Measurements from ENCODE around the gene TRAPPC3L. TPM values are rescaled to one million over a fixed set of nuclear protein-coding genes. Genes with fewer than 3 reads are reported as not detected.

Gene TRAPPC3L
- total RNA-seq, 1 donor from 2014 or later, result not detected

- Mint-ChIP-seq H3K4me1 (peaks cover 27% of the 10 kb centered on the region), H3K9me3 (peaks cover 24% of the 10 kb centered on the region), H3K27ac (peak overlapping the region; percentile 88), H3K4me3 (peak overlapping the region; percentile 71), H3K27me3 (ENCODE audit: insufficient read depth, low read depth) (peaks cover 4% of the 10 kb centered on the region), H3K36me3 (peaks cover 10% of the 10 kb centered on the region)
- H3K79me2 ChIP-seq (ENCODE audit: low read depth), result no peaks in the 10 kb centered on the region
- no peak overlapping the region for H3K9ac ChIP-seq
- H3K27me3 ChIP-seq, result no peaks in the 10 kb centered on the region
- H3K4me2 ChIP-seq, result peak overlapping the region; percentile 39
- no peak for TF ChIP-seq EZH2phosphoT487 (IDR thresholded peaks at IDR 0.05)
- TF ChIP-seq, protein P1, sequence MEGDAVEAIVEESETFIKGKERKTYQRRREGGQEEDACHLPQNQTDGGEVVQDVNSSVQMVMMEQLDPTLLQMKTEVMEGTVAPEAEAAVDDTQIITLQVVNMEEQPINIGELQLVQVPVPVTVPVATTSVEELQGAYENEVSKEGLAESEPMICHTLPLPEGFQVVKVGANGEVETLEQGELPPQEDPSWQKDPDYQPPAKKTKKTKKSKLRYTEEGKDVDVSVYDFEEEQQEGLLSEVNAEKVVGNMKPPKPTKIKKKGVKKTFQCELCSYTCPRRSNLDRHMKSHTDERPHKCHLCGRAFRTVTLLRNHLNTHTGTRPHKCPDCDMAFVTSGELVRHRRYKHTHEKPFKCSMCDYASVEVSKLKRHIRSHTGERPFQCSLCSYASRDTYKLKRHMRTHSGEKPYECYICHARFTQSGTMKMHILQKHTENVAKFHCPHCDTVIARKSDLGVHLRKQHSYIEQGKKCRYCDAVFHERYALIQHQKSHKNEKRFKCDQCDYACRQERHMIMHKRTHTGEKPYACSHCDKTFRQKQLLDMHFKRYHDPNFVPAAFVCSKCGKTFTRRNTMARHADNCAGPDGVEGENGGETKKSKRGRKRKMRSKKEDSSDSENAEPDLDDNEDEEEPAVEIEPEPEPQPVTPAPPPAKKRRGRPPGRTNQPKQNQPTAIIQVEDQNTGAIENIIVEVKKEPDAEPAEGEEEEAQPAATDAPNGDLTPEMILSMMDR (IDR thresholded peaks at IDR 0.05), result no peak
- no peak for TF ChIP-seq EZH2 (IDR thresholded peaks at IDR 0.05)
- H3K9me3 ChIP-seq (ENCODE audit: low read depth), result no peaks in the 10 kb centered on the region
- H3K27ac ChIP-seq, result no peak overlapping the region
- H2AFZ ChIP-seq (replicated peaks), result peak overlapping the region; percentile 84
- no peaks in the 10 kb centered on the region for H4K20me1 ChIP-seq (ENCODE audit: low read depth)
- no peak overlapping the region for H3K4me3 ChIP-seq
- no peaks in the 10 kb centered on the region for H3K36me3 ChIP-seq
- no peak for DNase-seq (ENCODE audit: low spot score)
- peaks cover 5% of the 10 kb centered on the region for H3F3A ChIP-seq (ENCODE audit: low read depth)
- H3K4me1 ChIP-seq, result no peaks in the 10 kb centered on the region
Observed at GRCh38 chr6:116512111-116512559, 33.3 kb downstream of the TRAPPC3L start.

DNA sequence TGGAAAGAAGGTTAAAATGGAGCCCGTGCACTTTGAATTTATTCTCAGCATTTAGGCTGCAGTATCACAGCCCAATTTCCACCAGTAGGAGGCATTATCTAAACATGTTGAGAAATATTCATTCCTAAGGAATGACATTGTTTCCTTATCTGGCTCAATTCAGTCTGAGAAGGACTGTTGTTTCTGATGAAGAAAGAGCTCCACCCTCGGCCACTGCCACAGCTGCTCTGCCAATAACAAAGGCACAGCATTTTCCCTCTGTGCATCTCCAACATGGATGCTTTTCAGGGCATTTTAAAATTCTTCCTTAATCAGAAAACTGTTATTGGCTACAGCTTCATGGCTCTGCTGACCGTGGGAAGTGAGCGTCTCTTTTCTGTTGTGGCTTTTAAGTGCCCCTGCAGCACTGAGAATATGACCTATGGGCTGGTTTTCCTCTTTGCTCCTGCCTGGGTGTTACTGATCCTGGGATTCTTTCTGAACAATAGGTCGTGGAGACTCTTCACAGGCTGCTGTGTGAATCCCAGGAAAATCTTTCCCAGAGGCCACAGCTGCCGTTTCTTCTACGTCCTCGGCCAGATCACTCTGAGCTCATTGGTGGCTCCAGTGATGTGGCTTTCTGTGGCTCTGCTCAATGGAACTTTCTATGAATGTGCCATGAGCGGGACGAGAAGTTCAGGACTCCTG is 33.9 kb downstream of the TRAPPC3L start, which contains the start of gene CALHM5:
TSS of gene CALHM5 (plus strand) at position 216 of the 687 bp plus-strand sequence. CDS start at position 274, 58 bp downstream.
- H3K36me3 ChIP-seq, result no peaks in the 10 kb centered on the region
- H3K79me2 ChIP-seq (ENCODE audit: low read depth), result no peaks in the 10 kb centered on the region
- Mint-ChIP-seq H3K4me1 (peaks cover 27% of the 10 kb centered on the region), H3K27me3 (ENCODE audit: insufficient read depth, low read depth) (peaks cover 4% of the 10 kb centered on the region), H3K36me3 (peaks cover 10% of the 10 kb centered on the region), H3K27ac (peak within 1 kb of the TSS; percentile 88), H3K4me3 (peak within 1 kb of the TSS; percentile 71), H3K9me3 (peaks cover 25% of the 10 kb centered on the region)
- H3K4me1 ChIP-seq, result no peaks in the 10 kb centered on the region
- no peaks in the 10 kb centered on the region for H3K9me3 ChIP-seq (ENCODE audit: low read depth)
- peak within 1 kb of the TSS; percentile 39 for H3K4me2 ChIP-seq
- peak within 1 kb of the TSS; percentile 84 for H2AFZ ChIP-seq (replicated peaks)
- no peak within 1 kb of the TSS for H3K9ac ChIP-seq
- DNase-seq (ENCODE audit: low spot score), result peak; percentile 48
- no peak within 1 kb of the TSS for H3K4me3 ChIP-seq
- no peak within 1 kb of the TSS for H3K27ac ChIP-seq
- TF ChIP-seq EZH2phosphoT487 (IDR thresholded peaks at IDR 0.05), result no peak
- TF ChIP-seq, protein P1 (IDR thresholded peaks at IDR 0.05), result peak; percentile 53
- H3K27me3 ChIP-seq, result no peaks in the 10 kb centered on the region
- no peaks in the 10 kb centered on the region for H4K20me1 ChIP-seq (ENCODE audit: low read depth)
- H3F3A ChIP-seq (ENCODE audit: low read depth), result peaks cover 5% of the 10 kb centered on the region

GRCh38 chr6:116508527-116508926 is 37.0 kb downstream of the TRAPPC3L start:
- Mint-ChIP-seq H3K27me3 (ENCODE audit: insufficient read depth, low read depth) (peaks cover 4% of the 10 kb centered on the region), H3K36me3 (peaks cover 3% of the 10 kb centered on the region), H3K4me3 (no peak overlapping the region), H3K4me1 (peaks cover 22% of the 10 kb centered on the region), H3K9me3 (peaks cover 49% of the 10 kb centered on the region), H3K27ac (no peak overlapping the region)
- no peaks in the 10 kb centered on the region for H4K20me1 ChIP-seq (ENCODE audit: low read depth)
- H2AFZ ChIP-seq (replicated peaks), result no peak overlapping the region
- DNase-seq (ENCODE audit: low spot score), result no peak
- no peaks in the 10 kb centered on the region for H3K9me3 ChIP-seq (ENCODE audit: low read depth)
- H3K27ac ChIP-seq, result no peak overlapping the region
- no peaks in the 10 kb centered on the region for H3K27me3 ChIP-seq
- no peak overlapping the region for H3K9ac ChIP-seq
- H3K4me1 ChIP-seq, result no peaks in the 10 kb centered on the region
- H3K36me3 ChIP-seq, result no peaks in the 10 kb centered on the region
- H3K4me2 ChIP-seq, result no peak overlapping the region
- no peak overlapping the region for H3K4me3 ChIP-seq
- TF ChIP-seq EZH2 (IDR thresholded peaks at IDR 0.05) (no peak), EZH2phosphoT487 (IDR thresholded peaks at IDR 0.05) (no peak)
- TF ChIP-seq, protein P1 (IDR thresholded peaks at IDR 0.05), result no peak
- no peaks in the 10 kb centered on the region for H3K79me2 ChIP-seq (ENCODE audit: low read depth)
- peaks cover 5% of the 10 kb centered on the region for H3F3A ChIP-seq (ENCODE audit: low read depth)

Measured in neural progenitor cell (in vitro differentiated cells).